HUES64 (cell line): ENCODE data around the gene PASK.

Experiments
- H3K27ac ChIP-seq: 2 replicates; pipeline ENCODE4 v1.7.0; 2013; ENCODE audit warnings: low read depth, low read length, inconsistent platforms
- H3K27me3 ChIP-seq: 2 replicates; pipeline ENCODE4 v1.6.1; 2013; ENCODE audit warnings: mild to moderate bottlenecking, low read length; ENCODE audit not compliant: insufficient read depth
- H3K36me3 ChIP-seq: 2 replicates; pipeline ENCODE4 v1.6.1; 2013; ENCODE audit warnings: mild to moderate bottlenecking, low read length; ENCODE audit not compliant: insufficient read depth
- H3K4me1 ChIP-seq: 2 replicates; pipeline ENCODE4 v1.6.1; 2013; ENCODE audit warnings: mild to moderate bottlenecking, low read length, moderate library complexity; ENCODE audit not compliant: insufficient read depth
- H3K4me3 ChIP-seq: 2 replicates; pipeline ENCODE4 v1.5.1; 2013; ENCODE audit warnings: mild to moderate bottlenecking, low read length, moderate library complexity
- H3K9ac ChIP-seq: 2 replicates; pipeline ENCODE4 v1.6.1; 2013; ENCODE audit warnings: mild to moderate bottlenecking, low read depth, low read length
- H3K9me3 ChIP-seq: 2 replicates; pipeline ENCODE4 v1.6.1; 2013; ENCODE audit warnings: low read depth, low read length; ENCODE audit not compliant: insufficient read depth
- WGBS: fragments of 150-250, 120-280 bp; methylation state at CpG from one replicate; pipeline ENCODE4 v1.1.7; 2013; ENCODE audit warnings: missing lambda C conversion rate; 5-methylcytosine and 5-hydroxymethylcytosine counted together

The PASK gene

DNA sequence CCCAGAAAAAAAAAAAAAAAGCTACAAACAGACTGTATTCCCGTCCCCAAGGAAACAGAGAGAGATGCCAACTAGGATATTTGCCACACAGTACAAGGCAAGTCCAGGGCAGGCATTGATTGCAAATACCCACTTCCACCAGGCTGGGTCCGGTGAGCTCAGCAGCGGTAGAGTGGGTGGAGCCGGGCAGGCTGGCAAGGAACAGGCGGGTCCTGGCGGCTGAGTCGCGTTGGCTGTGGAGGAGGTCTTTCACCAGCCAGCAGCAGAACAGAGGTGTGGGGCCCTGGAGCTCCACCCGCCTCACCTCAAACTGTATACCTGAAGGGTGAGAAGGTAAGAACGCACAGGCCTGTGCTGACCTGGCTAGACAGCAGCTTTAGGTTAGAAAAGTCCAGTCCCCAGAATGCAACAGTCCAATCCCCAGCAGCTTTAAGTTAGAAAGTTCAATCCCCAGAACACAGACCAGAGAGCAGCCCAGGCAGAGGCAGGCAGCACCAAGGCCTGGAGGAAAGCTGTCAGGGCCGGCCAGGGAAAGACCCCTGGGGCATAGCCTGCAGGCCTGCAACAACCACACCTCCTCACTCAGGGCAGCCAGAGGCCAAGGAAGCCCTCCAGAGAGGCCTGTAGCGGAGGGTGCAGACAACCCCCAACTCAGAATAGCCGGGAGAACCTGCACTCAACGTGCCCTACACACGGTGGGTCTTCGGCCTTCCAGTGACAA, 25.3 kb downstream of the PASK start:
- Histone ChIP-seq H3K4me3 (no peak overlapping the region), H3K4me1 (no peaks in the 10 kb centered on the region), H3K27ac (no peak overlapping the region), H3K9ac (no peak overlapping the region), H3K9me3 (no peaks in the 10 kb centered on the region), H3K36me3 (peaks cover 50% of the 10 kb centered on the region), H3K27me3 (no peaks in the 10 kb centered on the region)
- 95% methylated on average over 16 of the region's 16 CpGs for WGBS

DNA sequence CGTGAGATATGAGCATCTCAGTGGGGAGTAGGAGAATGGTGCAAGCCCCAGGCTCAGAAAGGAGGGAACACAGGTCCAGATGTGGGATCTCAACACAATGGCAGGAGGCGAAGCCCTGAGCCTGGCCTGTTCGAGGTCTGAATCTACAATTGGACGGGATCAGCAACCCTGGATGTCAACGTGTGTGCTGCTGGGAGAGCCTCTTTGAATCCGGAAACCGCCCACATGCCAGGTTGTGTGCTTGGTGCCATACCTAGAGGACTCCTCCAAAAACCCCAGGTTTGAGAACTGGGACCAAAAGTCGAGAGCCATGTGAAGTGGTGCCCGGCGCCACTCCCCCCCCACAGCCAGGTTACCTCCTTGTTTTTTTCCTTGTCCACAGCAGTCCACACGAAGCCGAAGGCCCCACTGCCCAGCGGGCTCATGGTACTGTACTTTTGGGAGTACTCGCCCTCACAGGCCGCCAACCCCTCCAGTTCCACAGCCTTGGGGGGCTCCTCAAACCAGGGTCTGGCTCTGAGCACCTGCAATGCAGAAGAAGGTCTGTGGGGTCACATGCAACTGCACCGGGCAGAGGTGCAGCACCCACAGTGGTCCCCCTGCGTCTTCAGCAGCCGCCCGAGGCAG, 26.8 kb downstream of the PASK start:
- Histone ChIP-seq H3K36me3 (peaks cover 54% of the 10 kb centered on the region), H3K27ac (no peak overlapping the region), H3K4me3 (no peak overlapping the region), H3K27me3 (no peaks in the 10 kb centered on the region), H3K9ac (no peak overlapping the region), H3K9me3 (no peaks in the 10 kb centered on the region), H3K4me1 (no peaks in the 10 kb centered on the region)
- WGBS, result 91% methylated on average over 19 of the region's 19 CpGs

GRCh38 chr2:241121008-241121407, 28.3 kb downstream of the PASK start:
- H3K4me3 ChIP-seq, result no peak overlapping the region
- H3K27ac ChIP-seq, result no peak overlapping the region
- no peak overlapping the region for H3K9ac ChIP-seq
- peaks cover 45% of the 10 kb centered on the region for H3K36me3 ChIP-seq
- no peaks in the 10 kb centered on the region for H3K4me1 ChIP-seq
- WGBS, result 92% methylated on average over 3 of the region's 5 CpGs
- no peaks in the 10 kb centered on the region for H3K27me3 ChIP-seq
- no peaks in the 10 kb centered on the region for H3K9me3 ChIP-seq

DNA sequence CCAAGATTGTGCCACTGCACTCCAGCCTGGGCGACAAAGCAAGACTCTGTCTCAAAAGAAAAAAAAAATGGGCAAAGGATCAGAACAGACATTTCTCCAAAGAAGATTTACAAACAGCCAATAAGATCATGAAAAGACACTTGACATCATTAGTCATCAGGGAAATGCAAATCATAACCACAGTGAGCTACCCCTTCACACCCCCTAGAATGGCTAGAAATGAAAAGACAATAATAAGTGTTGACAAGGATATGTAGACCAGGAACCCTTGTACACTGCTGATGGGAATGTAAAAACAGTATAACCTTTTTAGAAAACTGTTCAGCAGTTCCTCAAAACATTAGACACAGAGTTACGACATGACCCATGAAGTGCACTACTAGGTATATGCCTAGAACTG, 28.8 kb downstream of the PASK start:
- H3K9ac ChIP-seq, result no peak overlapping the region
- no peaks in the 10 kb centered on the region for H3K4me1 ChIP-seq
- H3K9me3 ChIP-seq, result no peaks in the 10 kb centered on the region
- H3K4me3 ChIP-seq, result no peak overlapping the region
- H3K27me3 ChIP-seq, result no peaks in the 10 kb centered on the region
- H3K27ac ChIP-seq, result no peak overlapping the region
- peaks cover 43% of the 10 kb centered on the region for H3K36me3 ChIP-seq
- 93% methylated on average over 2 of the region's 2 CpGs for WGBS

GRCh38 chr2:241118737-241119505, 30.4 kb downstream of the PASK start:
- no peaks in the 10 kb centered on the region for H3K27me3 ChIP-seq
- no peaks in the 10 kb centered on the region for H3K9me3 ChIP-seq
- H3K4me3 ChIP-seq, result no peak overlapping the region
- H3K4me1 ChIP-seq, result no peaks in the 10 kb centered on the region
- H3K9ac ChIP-seq, result no peak overlapping the region
- WGBS, result 95% methylated on average over 24 of the region's 24 CpGs
- peaks cover 48% of the 10 kb centered on the region for H3K36me3 ChIP-seq
- H3K27ac ChIP-seq, result no peak overlapping the region

DNA sequence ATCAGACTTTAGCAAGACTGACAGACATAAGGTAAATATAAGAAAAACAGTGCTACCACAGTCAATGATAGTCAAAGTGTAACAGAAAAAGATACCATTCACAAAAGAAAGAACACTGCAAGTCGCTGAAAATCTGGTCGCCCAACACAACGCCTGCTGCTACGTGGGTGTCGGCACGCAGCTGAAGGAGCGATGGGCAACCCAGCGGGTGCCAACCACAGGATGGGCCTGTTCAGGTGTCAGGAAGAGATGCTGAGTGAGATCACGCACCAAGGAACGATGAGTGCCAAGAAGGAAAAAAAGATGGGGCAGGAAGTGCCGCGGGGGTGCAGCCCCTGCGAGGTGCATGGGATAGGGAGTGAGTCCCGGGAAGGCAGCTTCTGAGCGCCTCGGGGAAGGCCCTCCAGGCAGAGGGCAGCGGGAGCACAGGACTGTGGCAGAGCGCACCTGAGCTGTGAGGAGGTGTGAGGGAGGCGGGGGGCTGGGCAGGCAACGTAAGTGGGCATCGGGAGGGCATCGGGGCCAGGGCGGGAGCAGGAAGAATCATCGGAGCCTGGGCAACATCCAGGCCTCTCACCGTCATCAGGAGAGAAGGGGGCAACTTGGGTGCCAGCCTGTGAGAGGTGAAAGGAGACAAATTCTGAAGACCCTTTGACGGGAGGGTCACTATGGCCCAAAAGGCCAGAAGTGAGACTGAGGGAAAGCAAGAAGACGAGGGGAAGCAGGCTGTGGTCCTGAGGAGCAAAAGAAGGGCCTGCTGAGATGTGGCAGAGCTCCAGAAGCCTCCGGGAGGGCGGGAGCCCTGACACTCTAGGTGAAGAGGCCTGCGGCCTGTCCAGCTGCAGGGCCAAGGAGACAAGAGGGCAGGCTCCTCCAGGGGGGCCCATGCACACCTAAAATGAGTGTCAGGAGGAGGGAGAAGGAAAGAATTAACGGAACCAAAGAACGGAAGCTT, 32.4 kb downstream of the PASK start:
- H3K27me3 ChIP-seq, result no peaks in the 10 kb centered on the region
- peaks cover 45% of the 10 kb centered on the region for H3K36me3 ChIP-seq
- no peak overlapping the region for H3K4me3 ChIP-seq
- no peaks in the 10 kb centered on the region for H3K4me1 ChIP-seq
- no peak overlapping the region for H3K27ac ChIP-seq
- 92% methylated on average over 32 of the region's 32 CpGs for WGBS
- no peak overlapping the region for H3K9ac ChIP-seq
- no peaks in the 10 kb centered on the region for H3K9me3 ChIP-seq

DNA sequence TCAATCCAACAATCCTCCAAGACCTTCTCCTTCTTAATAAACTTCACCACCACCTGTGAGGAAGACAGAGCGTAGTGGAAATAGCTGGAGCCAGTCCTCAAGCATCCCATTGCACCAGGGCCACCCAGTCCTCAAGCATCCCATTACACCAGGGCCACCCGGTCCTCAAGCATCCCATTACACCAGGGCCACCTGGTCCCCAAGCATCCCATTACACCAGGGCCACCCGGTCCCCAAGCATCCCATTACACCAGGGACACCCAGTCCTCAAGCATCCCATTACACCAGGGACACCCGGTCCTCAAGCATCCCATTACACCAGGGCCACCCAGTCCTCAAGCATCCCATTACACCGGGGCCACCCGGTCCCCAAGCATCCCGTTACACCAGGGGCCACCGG, 33.9 kb downstream of the PASK start:
- no peaks in the 10 kb centered on the region for H3K27me3 ChIP-seq
- H3K4me1 ChIP-seq, result no peaks in the 10 kb centered on the region
- no peaks in the 10 kb centered on the region for H3K9me3 ChIP-seq
- no peak overlapping the region for H3K4me3 ChIP-seq
- peaks cover 30% of the 10 kb centered on the region for H3K36me3 ChIP-seq
- WGBS, result 96% methylated on average over 8 of the region's 8 CpGs
- no peak overlapping the region for H3K27ac ChIP-seq
- H3K9ac ChIP-seq, result no peak overlapping the region

GRCh38 chr2:241114836-241115235, 34.4 kb downstream of the PASK start:
- Histone ChIP-seq H3K36me3 (peaks cover 30% of the 10 kb centered on the region), H3K4me1 (no peaks in the 10 kb centered on the region), H3K9ac (no peak overlapping the region), H3K9me3 (no peaks in the 10 kb centered on the region), H3K27ac (no peak overlapping the region), H3K4me3 (no peak overlapping the region), H3K27me3 (no peaks in the 10 kb centered on the region)
- 96% methylated on average over 11 of the region's 11 CpGs for WGBS

GRCh38 chr2:241112592-241112991, 36.7 kb downstream of the PASK start:
- H3K36me3 ChIP-seq, result peaks cover 29% of the 10 kb centered on the region
- WGBS, result 93% methylated on average over 8 of the region's 8 CpGs
- H3K27ac ChIP-seq, result no peak overlapping the region
- H3K4me1 ChIP-seq, result no peaks in the 10 kb centered on the region
- H3K27me3 ChIP-seq, result no peaks in the 10 kb centered on the region
- H3K4me3 ChIP-seq, result no peak overlapping the region
- no peaks in the 10 kb centered on the region for H3K9me3 ChIP-seq
- H3K9ac ChIP-seq, result no peak overlapping the region

DNA sequence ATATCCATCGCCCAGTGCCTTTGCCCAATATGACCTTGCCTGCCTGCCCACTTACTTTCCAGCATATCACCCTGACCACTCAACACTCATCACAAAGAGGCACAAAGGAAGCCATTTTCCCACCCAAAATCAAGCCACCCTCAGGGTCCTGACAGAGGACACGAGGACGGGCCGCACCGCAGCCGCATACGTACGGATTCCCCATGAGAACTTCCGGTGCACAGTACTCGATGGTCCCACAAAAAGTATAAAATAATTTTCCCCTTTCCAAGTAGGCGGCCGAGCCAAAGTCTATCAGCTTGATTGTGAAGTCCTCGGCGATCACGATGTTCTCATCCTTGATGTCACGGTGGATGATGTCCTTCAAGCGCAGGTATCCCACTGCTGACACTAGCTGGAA, 37.2 kb downstream of the PASK start:
- Histone ChIP-seq H3K9me3 (no peaks in the 10 kb centered on the region), H3K27me3 (no peaks in the 10 kb centered on the region), H3K27ac (no peak overlapping the region), H3K4me3 (no peak overlapping the region), H3K36me3 (peaks cover 33% of the 10 kb centered on the region), H3K9ac (no peak overlapping the region), H3K4me1 (no peaks in the 10 kb centered on the region)
- 93% methylated on average over 17 of the region's 17 CpGs for WGBS
